Ascending aorta (tissue), 2 donors: ENCODE results near the gene DAPK3. TPM values are rescaled to one million over a fixed set of nuclear protein-coding genes. Genes with fewer than 3 reads are reported as not detected.
A peak's percentile ranks its signal among the peaks of the same experiment; 100 is the strongest.

Experiments
- DNase-seq, 2 donors: peaks; one replicate each; pipeline ENCODE4 v3.0.0-alpha.2; 2019; ENCODE audit warnings: low spot score in 2 of 2
- H3K27ac ChIP-seq, 2 donors: fragments of 200-600 bp; sonication (generic); one replicate each; pipeline ENCODE4 v1.5.1; 2016 to 2017; ENCODE audit warnings: mild to moderate bottlenecking in 1 of 2
- H3K27me3 ChIP-seq: fragments of 200-600 bp; sonication (generic); one replicate; pipeline ENCODE4 v1.5.1; 2017
- H3K36me3 ChIP-seq, 2 donors: fragments of 200-600 bp; sonication (generic); one replicate each; pipeline ENCODE4 v1.5.1; 2016
- H3K4me1 ChIP-seq, 2 donors: fragments of 200-600 bp; sonication (generic); one replicate each; pipeline ENCODE4 v1.5.1; 2016 to 2017; ENCODE audit warnings: mild to moderate bottlenecking in 1 of 2
- H3K4me3 ChIP-seq, 2 donors: fragments of 200-600 bp; sonication (generic); one replicate each; pipeline ENCODE4 v1.5.1; 2016 to 2017; ENCODE audit warnings: mild to moderate bottlenecking in 1 of 2
- H3K9me3 ChIP-seq, 2 donors: fragments of 200-600 bp; sonication (generic); one replicate each; pipeline ENCODE4 v1.5.1; 2016
- CTCF ChIP-seq, 3 experiments: fragments of 200-600 bp in 2 of 3; fragments of 450-650 bp in 1 of 3; sonication (generic) in 2 of 3; IDR thresholded peaks; one replicate each; pipeline ENCODE4 v1.5.1; 2016 to 2019; ENCODE audit warnings: antibody characterized with exemption in 3 of 3, mild to moderate bottlenecking in 1 of 3, moderate library complexity in 1 of 3
- intact Hi-C: fragments of 100-400 bp; cut with DNase I; formaldehyde crosslinking; loops from one replicate; pipeline ENCODE4 v1.15.1; 2023
- total RNA-seq: library from RNA; depleted of rRNA; stranded (reverse); fragments of >200 nt; gene quantifications from one replicate; pipeline ENCODE4 v1.1.0, GENCODE V29; 2016

DAPK3 gene
- total RNA-seq, 1 donor from 2014 or later = 135 TPM

- TF ChIP-seq CTCF (IDR thresholded peaks at IDR 0.05) = no peak
- peaks cover 47 to 48% of the 10 kb centered on the region in 2 donors for H3K36me3 ChIP-seq
- H3K9me3 ChIP-seq = no peaks in the 10 kb centered on the region
- intact Hi-C loops = loop anchor here (2.0 kb wide), 1 partner anchor 22 kb away; the partner anchor contains the start of gene PIAS4
- no peak for DNase-seq
- peak overlapping the region; percentile 89 to 96 for H3K4me3 ChIP-seq
- peaks cover 8 to 27% of the 10 kb centered on the region in 2 donors for H3K4me1 ChIP-seq
- H3K27ac ChIP-seq = peak overlapping the region; percentile 98
- no peaks in the 10 kb centered on the region for H3K27me3 ChIP-seq
Measured at GRCh38 chr19:3984584-3984907, 13.6 kb upstream of the DAPK3 start.

GRCh38 chr19:3983936-3984583 lies 13.2 kb upstream of the DAPK3 start:
- no peak for TF ChIP-seq CTCF (IDR thresholded peaks at IDR 0.05)
- intact Hi-C loops = loop anchor here (2.0 kb wide), 1 partner anchor 23 kb away; the partner anchor contains the start of gene PIAS4
- Histone ChIP-seq H3K4me3 (peak overlapping the region; percentile 89 to 96), H3K27ac (peak overlapping the region; percentile 98), H3K27me3 (no peaks in the 10 kb centered on the region), H3K9me3 (no peaks in the 10 kb centered on the region), H3K36me3 (peaks cover 52 to 53% of the 10 kb centered on the region in 2 donors), H3K4me1 (peaks cover 8 to 27% of the 10 kb centered on the region in 2 donors)
- no peak for DNase-seq

- Histone ChIP-seq H3K27me3 (no peaks in the 10 kb centered on the region), H3K27ac (peak overlapping the region; percentile 98), H3K4me1 (peaks cover 8 to 27% of the 10 kb centered on the region in 2 donors), H3K4me3 (peak overlapping the region; percentile 89 to 96), H3K9me3 (no peaks in the 10 kb centered on the region), H3K36me3 (peaks cover 57 to 58% of the 10 kb centered on the region in 2 donors)
- DNase-seq = no peak
- intact Hi-C loops = no loop called here
- TF ChIP-seq CTCF (IDR thresholded peaks at IDR 0.05) = no peak
Measured at GRCh38 chr19:3983542-3983914, 12.6 kb upstream of the DAPK3 start.

- no peaks in the 10 kb centered on the region for H3K27me3 ChIP-seq
- H3K4me1 ChIP-seq = peaks cover 8 to 27% of the 10 kb centered on the region in 2 donors
Measured at GRCh38 chr19:3982701-3983541, 12.0 kb upstream of the DAPK3 start.

More at GRCh38 chr19:3982701-3983541, 12.0 kb upstream of the DAPK3 start:
- Histone ChIP-seq H3K9me3 (no peaks in the 10 kb centered on the region), H3K36me3 (peaks cover 63 to 65% of the 10 kb centered on the region in 2 donors), H3K27ac (peak overlapping the region; percentile 98), H3K4me3 (peak overlapping the region in 1 of 2 donors; percentile 96)
- DNase-seq = no peak
- intact Hi-C loops = no loop called here
- TF ChIP-seq CTCF (IDR thresholded peaks at IDR 0.05) = no peak
